MM.1S (cell line): ENCODE results near the gene LMTK3.

Source experiments
- DNase-seq: peaks from one replicate; pipeline ENCODE4 v3.0.0-alpha.2; 2015
- H2AFZ ChIP-seq: fragments of 300-600 bp; sonication (generic); 2 replicates; pipeline ENCODE4 v1.6.0; 2016; ENCODE audit warnings: antibody characterized with exemption, low read length
- H3F3A ChIP-seq: fragments of 300-600 bp; sonication (generic); 2 replicates; pipeline ENCODE4 v1.6.1; 2016; ENCODE audit warnings: mild to moderate bottlenecking, antibody characterized with exemption, low read length, moderate library complexity, mixed read lengths; ENCODE audit not compliant: insufficient read depth
- H3K27ac ChIP-seq: fragments of 300-600 bp; sonication (generic); 2 replicates; pipeline ENCODE4 v1.5.1; 2016; ENCODE audit warnings: mild to moderate bottlenecking, low read length
- H3K27me3 ChIP-seq: fragments of 300-600 bp; sonication (generic); replicated peaks from 2 replicates; pipeline ENCODE4 v1.6.0; 2016; ENCODE audit warnings: low read length; ENCODE audit not compliant: insufficient read depth
- H3K36me3 ChIP-seq: fragments of 300-600 bp; sonication (generic); replicated peaks from 2 replicates; pipeline ENCODE4 v1.6.1; 2016; ENCODE audit warnings: mild to moderate bottlenecking, low read length, mixed read lengths; ENCODE audit not compliant: insufficient read depth
- H3K4me1 ChIP-seq: fragments of 300-600 bp; sonication (generic); 2 replicates; pipeline ENCODE4 v1.6.1; 2016; ENCODE audit warnings: low read length, mixed read lengths
- H3K4me2 ChIP-seq: fragments of 300-600 bp; sonication (generic); 2 replicates; pipeline ENCODE4 v1.6.0; 2016; ENCODE audit warnings: low read depth, low read length
- H3K4me3 ChIP-seq: fragments of 300-600 bp; sonication (generic); 2 replicates; pipeline ENCODE4 v1.5.1; 2016; ENCODE audit warnings: low read length, mixed read lengths
- H3K79me2 ChIP-seq: fragments of 300-600 bp; sonication (generic); 2 replicates; pipeline ENCODE4 v1.6.1; 2016; ENCODE audit warnings: mixed run types, low read length, mixed read lengths
- H3K9ac ChIP-seq: fragments of 300-600 bp; sonication (generic); 2 replicates; pipeline ENCODE4 v1.6.1; 2016; ENCODE audit warnings: low read length, mixed read lengths
- H3K9me2 ChIP-seq: fragments of 300-600 bp; sonication (generic); replicated peaks from 2 replicates; pipeline ENCODE4 v1.6.1; 2016; ENCODE audit warnings: mild to moderate bottlenecking, low read length, mixed read lengths; ENCODE audit not compliant: insufficient read depth
- H3K9me3 ChIP-seq: fragments of 300-600 bp; sonication (generic); replicated peaks from 2 replicates; pipeline ENCODE4 v1.6.1; 2016; ENCODE audit warnings: mild to moderate bottlenecking, low read length, mixed read lengths; ENCODE audit not compliant: insufficient read depth
- H4K20me1 ChIP-seq: fragments of 300-600 bp; sonication (generic); 2 replicates; pipeline ENCODE4 v1.6.1; 2016; ENCODE audit warnings: mild to moderate bottlenecking, low read length, moderate library complexity, mixed read lengths; ENCODE audit not compliant: insufficient read depth
- CTCF ChIP-seq: fragments of 300-600 bp; sonication (generic); IDR thresholded peaks from 2 replicates; pipeline ENCODE4 v1.5.1; 2016; ENCODE audit warnings: antibody characterized with exemption, low read length, mixed read lengths
- EZH2 ChIP-seq: fragments of 300-600 bp; sonication (generic); optimal IDR thresholded peaks from 2 replicates; pipeline ENCODE3; 2017; ENCODE audit warnings: low read depth, mild to moderate bottlenecking, antibody characterized with exemption, low read length, mixed read lengths
- EZH2phosphoT487 ChIP-seq: fragments of 300-600 bp; sonication (generic); IDR thresholded peaks from 2 replicates; pipeline ENCODE4 v1.6.1; 2018; ENCODE audit warnings: antibody characterized with exemption, low read length

The LMTK3 gene

GRCh38 chr19:48442116-48443035 is 69.3 kb downstream of the LMTK3 start:
- no peak for DNase-seq
- no peaks in the 10 kb centered on the region for H3K9me2 ChIP-seq
- no peak overlapping the region for H3K4me3 ChIP-seq
- no peak overlapping the region for H3K4me2 ChIP-seq
- H3K36me3 ChIP-seq: 0 out of 2 replicates have a peak, but pooled peaks cover under 1% of the 10 kb centered on the region
- H3K4me1 ChIP-seq: peaks cover 18% of the 10 kb centered on the region
- TF ChIP-seq CTCF: no peak
- no peak for TF ChIP-seq EZH2
- TF ChIP-seq EZH2phosphoT487: no peak
- no peak overlapping the region for H3K9ac ChIP-seq
- peaks cover 16% of the 10 kb centered on the region for H3K79me2 ChIP-seq
- H4K20me1 ChIP-seq: no peaks in the 10 kb centered on the region
- H3K27ac ChIP-seq: no peak overlapping the region
- no peaks in the 10 kb centered on the region for H3K27me3 ChIP-seq
- no peaks in the 10 kb centered on the region for H3K9me3 ChIP-seq
- peaks cover 16% of the 10 kb centered on the region for H3F3A ChIP-seq
- no peak overlapping the region for H2AFZ ChIP-seq

GRCh38 chr19:48441360-48442050 is 70.1 kb downstream of the LMTK3 start:
- TF ChIP-seq CTCF (no peak), EZH2 (no peak), EZH2phosphoT487 (no peak)
- peaks cover 13% of the 10 kb centered on the region for H3F3A ChIP-seq
- no peak overlapping the region for H2AFZ ChIP-seq
- H3K27ac ChIP-seq: no peak overlapping the region
- H3K9ac ChIP-seq: no peak overlapping the region
- H3K36me3 ChIP-seq: no peaks in the 10 kb centered on the region
- peaks cover 12% of the 10 kb centered on the region for H3K4me1 ChIP-seq
- H3K9me2 ChIP-seq: no peaks in the 10 kb centered on the region
- H3K27me3 ChIP-seq: no peaks in the 10 kb centered on the region
- peaks cover 7% of the 10 kb centered on the region for H3K79me2 ChIP-seq
- no peak for DNase-seq
- no peak overlapping the region for H3K4me3 ChIP-seq
- H3K9me3 ChIP-seq: no peaks in the 10 kb centered on the region
- no peak overlapping the region for H3K4me2 ChIP-seq
- no peaks in the 10 kb centered on the region for H4K20me1 ChIP-seq

GRCh38 chr19:48436586-48436985 is 75.0 kb downstream of the LMTK3 start:
- no peaks in the 10 kb centered on the region for H3K27me3 ChIP-seq
- no peak overlapping the region for H3K4me3 ChIP-seq
- H3K27ac ChIP-seq: no peak overlapping the region
- H3K79me2 ChIP-seq: no peaks in the 10 kb centered on the region
- H3K4me1 ChIP-seq: no peaks in the 10 kb centered on the region
- no peaks in the 10 kb centered on the region for H3K36me3 ChIP-seq
- TF ChIP-seq EZH2: no peak
- H3K4me2 ChIP-seq: no peak overlapping the region
- H3K9ac ChIP-seq: no peak overlapping the region
- H3K9me2 ChIP-seq: no peaks in the 10 kb centered on the region
- no peak overlapping the region for H2AFZ ChIP-seq
- no peak for DNase-seq
- H4K20me1 ChIP-seq: no peaks in the 10 kb centered on the region
- no peaks in the 10 kb centered on the region for H3K9me3 ChIP-seq
- H3F3A ChIP-seq: no peaks in the 10 kb centered on the region
